22Rv1 (cell line): ENCODE data around the gene ENPP3.

Source experiments
- ZFX ChIP-seq: fragments of 450-650 bp; IDR thresholded peaks from 2 replicates; pipeline ENCODE4 v1.6.1; 2017; ENCODE audit warnings: antibody characterized with exemption, borderline replicate concordance
- TF ChIP-seq, protein P1 (sequence below): fragments of 450-650 bp; IDR thresholded peaks from 2 replicates; pipeline ENCODE4 v1.5.1; 2017; ENCODE audit warnings: mild to moderate bottlenecking

GRCh38 chr6:131744432-131745287, 107.6 kb downstream of the ENPP3 start:
- TF ChIP-seq, protein P1, sequence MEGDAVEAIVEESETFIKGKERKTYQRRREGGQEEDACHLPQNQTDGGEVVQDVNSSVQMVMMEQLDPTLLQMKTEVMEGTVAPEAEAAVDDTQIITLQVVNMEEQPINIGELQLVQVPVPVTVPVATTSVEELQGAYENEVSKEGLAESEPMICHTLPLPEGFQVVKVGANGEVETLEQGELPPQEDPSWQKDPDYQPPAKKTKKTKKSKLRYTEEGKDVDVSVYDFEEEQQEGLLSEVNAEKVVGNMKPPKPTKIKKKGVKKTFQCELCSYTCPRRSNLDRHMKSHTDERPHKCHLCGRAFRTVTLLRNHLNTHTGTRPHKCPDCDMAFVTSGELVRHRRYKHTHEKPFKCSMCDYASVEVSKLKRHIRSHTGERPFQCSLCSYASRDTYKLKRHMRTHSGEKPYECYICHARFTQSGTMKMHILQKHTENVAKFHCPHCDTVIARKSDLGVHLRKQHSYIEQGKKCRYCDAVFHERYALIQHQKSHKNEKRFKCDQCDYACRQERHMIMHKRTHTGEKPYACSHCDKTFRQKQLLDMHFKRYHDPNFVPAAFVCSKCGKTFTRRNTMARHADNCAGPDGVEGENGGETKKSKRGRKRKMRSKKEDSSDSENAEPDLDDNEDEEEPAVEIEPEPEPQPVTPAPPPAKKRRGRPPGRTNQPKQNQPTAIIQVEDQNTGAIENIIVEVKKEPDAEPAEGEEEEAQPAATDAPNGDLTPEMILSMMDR: no peak
- TF ChIP-seq ZFX: no peak
